GM18858 (cell line): Measurements from ENCODE around the gene ABCC1.
"Not testable (repeated sequence)": the region's sequence is repeated elsewhere in the genome, so short reads cannot be mapped to it uniquely, and the experiment has no call there.

Source experiments
- ATAC-seq: cut with Tn5 transposase; IDR thresholded peaks from one replicate; pipeline ENCODE4 v1.9.1; 2021; ENCODE audit not compliant: unreplicated experiment

The ABCC1 gene

GRCh38 chr16:16127469-16128116 lies 178.2 kb downstream of the ABCC1 start:
- ATAC-seq = no peak

DNA sequence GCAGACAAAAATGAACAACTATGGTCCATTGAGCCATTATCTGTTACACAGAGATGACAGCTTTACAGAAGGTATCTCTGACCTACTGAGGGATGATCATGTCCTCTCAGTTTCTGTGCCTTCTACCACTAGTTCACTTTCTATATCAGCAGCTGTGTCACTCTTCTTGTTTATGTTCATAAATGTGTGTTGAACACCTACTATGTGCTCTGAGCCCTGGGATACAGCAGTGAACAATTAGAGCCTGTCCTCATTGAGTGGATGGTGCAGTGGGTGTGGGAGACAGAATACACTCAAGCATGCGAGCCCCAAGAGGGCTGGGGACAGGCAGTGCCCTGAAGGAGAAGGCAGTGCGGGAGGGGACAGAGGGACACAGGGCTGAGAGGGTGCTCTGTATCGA lies 181.8 kb downstream of the ABCC1 start:
- ATAC-seq = no peak

GRCh38 chr16:16131659-16132058 lies 182.2 kb downstream of the ABCC1 start:
- no peak for ATAC-seq

DNA sequence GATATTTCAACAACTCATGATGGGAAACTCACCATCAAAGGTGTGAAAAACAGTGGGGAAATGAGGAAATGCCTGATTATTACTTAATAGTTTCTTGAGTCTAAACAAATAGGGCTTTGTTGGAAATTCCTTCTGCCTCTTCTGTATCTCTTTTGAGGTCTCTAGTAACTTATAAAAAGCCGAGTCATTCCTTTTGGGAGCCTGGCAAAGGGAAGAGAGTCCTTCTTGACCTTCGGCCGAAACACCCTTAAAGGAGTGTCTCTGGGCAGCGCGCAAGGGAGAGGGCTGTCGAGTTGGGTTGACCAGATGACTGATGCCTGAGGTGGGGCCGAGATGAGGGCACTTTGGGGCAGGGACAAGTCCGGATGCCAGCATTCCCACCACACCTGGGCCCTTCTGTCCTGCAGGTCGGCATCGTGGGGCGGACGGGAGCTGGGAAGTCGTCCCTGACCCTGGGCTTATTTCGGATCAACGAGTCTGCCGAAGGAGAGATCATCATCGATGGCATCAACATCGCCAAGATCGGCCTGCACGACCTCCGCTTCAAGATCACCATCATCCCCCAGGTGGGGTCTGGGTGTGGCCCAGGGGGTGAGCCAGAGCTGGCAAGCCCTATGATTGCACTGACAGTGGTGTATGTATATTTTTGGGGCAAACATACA lies 184.7 kb downstream of the ABCC1 start:
- ATAC-seq = no peak

DNA sequence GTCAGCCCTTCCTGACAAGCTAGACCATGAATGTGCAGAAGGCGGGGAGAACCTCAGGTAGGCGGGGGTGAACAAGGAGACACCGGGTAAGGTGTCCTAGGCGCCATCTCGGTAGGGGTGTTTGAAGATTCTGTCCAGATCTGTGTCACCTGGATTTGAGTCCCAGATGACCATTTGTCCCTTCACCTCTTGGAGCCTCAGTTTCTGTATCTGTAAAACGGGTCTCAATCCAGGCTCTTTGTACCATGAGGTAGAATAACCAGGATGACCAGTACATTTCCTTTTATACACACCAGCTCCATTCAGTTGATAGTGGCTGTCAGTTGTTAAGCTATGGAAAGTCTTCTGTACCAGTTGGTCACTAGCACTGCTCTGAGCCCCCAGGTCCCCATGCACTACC lies 187.2 kb downstream of the ABCC1 start:
- ATAC-seq = no peak

GRCh38 chr16:16137110-16137509 lies 187.7 kb downstream of the ABCC1 start:
- no peak for ATAC-seq

DNA sequence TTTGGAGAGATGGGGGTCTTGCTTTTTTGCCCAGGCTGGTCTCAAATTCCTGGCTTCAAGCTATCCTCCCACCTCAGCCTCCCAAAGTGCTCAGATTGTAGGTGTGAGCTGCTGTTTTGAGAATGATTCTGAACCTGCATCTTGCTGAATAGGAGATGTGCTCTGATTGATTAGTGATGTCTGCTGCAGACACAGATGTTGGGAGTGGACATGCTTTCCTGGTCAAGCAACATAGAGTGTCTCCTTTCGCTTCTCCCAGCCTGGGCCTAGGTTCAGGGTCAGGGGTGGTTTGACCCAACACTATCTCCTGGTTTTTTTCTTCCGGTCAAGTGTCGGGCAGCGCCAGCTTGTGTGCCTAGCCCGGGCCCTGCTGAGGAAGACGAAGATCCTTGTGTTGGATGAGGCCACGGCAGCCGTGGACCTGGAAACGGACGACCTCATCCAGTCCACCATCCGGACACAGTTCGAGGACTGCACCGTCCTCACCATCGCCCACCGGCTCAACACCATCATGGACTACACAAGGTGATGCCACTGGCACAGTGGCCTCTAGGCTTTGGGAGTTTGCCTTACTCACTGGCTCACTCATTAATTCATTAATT lies 188.7 kb downstream of the ABCC1 start:
- ATAC-seq = no peak

DNA sequence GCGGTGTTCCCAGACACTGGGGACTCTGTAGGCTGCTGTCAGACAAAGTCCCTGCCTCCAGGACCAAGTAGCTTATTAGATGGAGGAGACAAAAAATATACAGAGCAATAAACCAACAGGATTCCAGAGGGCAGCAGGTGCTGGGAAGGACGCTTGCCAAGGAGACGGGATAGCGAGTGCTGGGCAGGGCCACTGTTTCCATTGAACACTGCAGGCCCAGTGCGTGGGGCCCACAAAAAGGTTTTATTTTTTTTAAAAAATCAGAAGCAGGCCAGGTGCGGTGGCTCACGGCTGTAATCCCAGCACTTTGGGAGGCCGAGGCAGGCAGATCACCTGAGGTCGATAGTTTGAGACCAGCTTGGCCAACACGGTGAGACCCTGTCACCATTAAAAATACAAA lies 189.6 kb downstream of the ABCC1 start:
- ATAC-seq = no peak

- no peak for ATAC-seq
Measured at GRCh38 chr16:16139806-16140205, 190.4 kb downstream of the ABCC1 start.

DNA sequence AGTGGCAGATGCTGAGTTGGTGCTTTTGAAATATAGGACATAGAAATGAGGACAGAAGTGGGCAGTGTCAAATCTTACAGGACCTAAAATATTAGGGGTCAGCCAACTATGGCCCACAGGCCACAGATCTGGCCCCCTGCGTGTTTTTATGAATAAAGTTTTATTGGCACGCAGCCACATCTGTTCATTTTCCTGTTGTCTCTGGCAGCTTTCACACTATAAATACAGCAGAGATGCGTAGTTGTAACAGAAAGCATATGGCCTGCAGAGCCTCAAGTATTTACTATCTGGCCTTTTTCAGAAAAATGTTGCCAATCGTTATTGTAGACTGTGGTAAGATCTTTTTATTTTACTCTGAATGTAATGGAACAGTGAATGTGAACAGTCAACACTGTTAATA lies 191.1 kb downstream of the ABCC1 start:
- ATAC-seq = no peak

GRCh38 chr16:16141141-16141540 lies 191.7 kb downstream of the ABCC1 start:
- ATAC-seq = no peak

- ATAC-seq = no peak
Measured at GRCh38 chr16:16141784-16142396, 192.5 kb downstream of the ABCC1 start.

DNA sequence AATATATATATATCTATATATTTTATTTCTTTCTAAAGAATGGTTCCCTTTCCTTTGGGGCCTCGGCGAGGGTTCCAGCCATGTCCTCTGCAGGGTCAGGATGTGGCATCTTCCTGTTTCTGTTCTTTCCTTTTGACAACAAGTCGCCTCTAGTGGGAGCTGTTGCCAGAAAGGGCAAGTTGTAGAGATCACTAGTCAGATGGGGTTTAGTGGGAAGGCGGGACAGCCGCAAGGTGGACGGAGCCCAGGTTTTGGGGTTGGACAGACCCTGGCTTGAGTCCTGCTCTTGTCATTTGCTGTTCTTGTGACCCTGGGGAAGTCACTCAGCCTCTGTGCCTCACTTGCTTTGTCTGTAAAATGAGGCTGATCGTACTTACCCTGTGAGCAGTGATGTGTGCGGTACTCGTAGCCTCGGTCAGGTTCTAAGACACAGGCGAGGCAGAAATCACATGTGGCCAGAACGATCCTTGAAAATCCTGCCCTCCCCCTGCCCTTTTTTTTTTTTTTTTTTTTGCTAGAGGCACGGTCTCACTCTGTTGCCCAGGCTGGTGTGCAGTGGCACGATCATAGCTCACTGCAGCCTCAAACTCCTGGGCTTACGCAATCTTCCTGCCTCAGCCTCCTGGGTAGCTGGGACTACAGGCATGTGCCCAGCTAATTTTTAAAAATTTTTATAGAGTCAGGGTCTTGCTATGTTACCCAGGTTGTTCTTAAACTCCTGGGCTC lies 193.8 kb downstream of the ABCC1 start:
- ATAC-seq = no peak

DNA sequence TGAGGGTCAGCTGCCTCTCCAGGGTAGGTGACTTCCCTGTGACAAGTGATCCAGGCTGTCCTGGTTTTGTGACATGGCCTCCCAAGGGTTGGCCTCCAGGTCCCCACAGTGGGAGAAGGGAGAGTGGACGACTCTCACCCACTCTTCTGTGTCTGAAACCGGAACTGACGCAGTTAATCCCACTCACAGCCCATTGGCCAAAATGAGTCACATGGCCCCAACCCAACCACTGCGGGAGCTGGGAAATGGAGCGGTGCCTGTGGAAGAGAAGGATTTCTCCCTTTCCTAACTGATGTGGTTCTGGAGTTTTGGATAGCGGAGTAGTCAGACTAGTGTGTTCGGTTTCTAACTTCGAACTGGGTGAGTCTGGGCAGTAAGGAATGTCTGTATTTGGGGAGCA lies 194.5 kb downstream of the ABCC1 start:
- no peak for ATAC-seq

DNA sequence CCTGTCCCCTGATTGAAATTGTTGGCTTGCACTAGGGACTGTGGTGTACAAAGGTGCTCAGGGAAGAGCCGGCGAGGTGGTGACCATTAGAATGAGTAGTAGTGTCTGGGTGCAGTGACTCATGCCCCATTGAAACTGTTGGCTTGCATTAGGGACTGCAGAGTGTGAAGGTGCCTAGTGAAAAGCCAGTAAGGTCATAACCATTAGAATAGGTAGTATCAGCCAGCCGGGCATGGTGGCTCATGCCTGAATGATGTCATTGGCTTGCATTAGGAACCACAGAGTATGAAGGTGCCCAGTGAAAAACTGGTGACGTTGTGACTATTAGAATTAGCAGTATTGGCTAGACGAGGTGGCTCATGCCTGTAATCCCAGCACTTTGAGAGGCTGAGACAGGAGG lies 195.0 kb downstream of the ABCC1 start:
- no peak for ATAC-seq

DNA sequence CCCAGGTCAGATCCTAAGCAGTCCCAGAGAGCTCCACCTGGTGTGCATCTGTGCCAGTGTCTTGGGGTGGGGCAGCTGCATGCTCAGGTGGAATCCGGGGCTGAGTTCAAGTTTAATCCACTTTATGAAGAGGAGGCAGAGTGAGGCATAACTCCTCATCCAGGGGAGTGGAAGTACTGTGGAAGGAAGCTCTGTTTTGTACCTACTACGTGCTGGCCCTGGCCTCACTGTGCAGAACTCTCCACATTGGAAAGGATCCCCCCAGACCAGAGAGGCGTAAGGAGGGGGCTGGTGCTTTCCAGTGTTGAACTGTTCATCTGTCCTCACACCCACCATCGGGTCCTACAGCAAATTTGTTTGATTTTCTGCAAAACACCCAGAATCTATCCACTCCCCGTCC lies 195.9 kb downstream of the ABCC1 start:
- ATAC-seq = no peak

DNA sequence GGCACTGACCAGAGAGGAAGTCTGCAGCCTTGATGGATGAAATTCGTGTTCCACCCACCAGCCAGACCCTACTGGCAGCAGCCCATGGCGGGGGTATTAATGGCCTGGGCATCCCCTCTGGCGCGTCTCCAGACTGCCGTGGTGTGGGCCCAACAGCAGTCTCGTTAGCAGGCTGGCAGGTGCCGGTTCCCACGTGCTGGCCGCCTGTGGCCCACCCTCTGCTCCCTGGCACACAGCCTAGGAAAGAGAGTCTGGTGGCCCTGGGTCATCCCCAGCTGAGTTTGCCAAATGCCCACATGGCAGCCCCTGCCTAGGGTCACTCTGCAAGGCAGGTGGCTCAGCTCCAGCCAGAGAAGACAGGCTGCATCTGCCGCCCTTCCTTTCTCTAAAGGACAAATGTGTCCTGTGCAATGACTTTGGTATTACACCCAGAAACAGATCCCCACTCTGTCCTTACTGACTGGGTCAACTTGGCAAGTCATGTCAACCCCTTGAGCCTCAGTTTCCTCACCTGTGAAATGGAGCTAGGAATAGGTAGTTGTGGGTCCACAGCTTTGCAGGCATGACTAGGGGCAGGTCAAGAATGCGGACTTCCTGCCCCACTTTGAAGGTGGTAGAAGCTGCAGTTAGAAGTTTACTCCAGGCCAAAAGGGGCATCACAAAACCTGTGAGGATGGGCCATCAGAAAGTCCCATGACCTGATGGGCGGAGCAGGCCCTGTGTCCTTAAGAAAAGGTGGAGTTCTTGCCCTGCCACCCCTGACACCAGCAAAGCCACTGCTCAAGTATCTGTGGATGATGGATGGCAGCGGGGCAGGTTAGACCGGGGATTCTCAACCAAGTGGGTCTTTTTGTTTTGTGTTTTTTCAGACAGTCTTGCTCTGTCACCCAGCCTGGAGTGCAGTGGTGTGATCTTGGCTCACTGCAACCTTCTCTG lies 197.2 kb downstream of the ABCC1 start:
- no peak for ATAC-seq

GRCh38 chr16:16147316-16147999 lies 198.0 kb downstream of the ABCC1 start:
- no peak for ATAC-seq

GRCh38 chr16:16148000-16148599 lies 198.7 kb downstream of the ABCC1 start:
- ATAC-seq = not testable (repeated sequence)
